ENCODE data around the gene LIME1.
A peak's percentile ranks its signal among the peaks of the same experiment; 100 is the strongest.

The LIME1 gene

GRCh38 chr20:63733579-63734081 lies 2.8 kb upstream of the LIME1 start:
- no peak for DNase-seq (ENCODE audit: low read depth)
- no peak for TF ChIP-seq CTCF (conservative IDR thresholded peaks at IDR 0.05; ENCODE audit: low read depth, low read length)
- H3K4me3 ChIP-seq (ENCODE audit: low read length), result no peak overlapping the region

- DNase-seq (ENCODE audit: low read depth), result no peak
- H3K4me3 ChIP-seq (ENCODE audit: low read length), result no peak overlapping the region
- no peak for TF ChIP-seq CTCF (conservative IDR thresholded peaks at IDR 0.05; ENCODE audit: low read depth, low read length)
Observed at GRCh38 chr20:63734111-63734945, 2.1 kb upstream of the LIME1 start.

- H3K4me3 ChIP-seq (ENCODE audit: low read length), result no peak overlapping the region
- TF ChIP-seq CTCF (conservative IDR thresholded peaks at IDR 0.05; ENCODE audit: low read depth, low read length), result no peak
- no peak for DNase-seq (ENCODE audit: low read depth)
Observed at GRCh38 chr20:63734946-63735858, 1.3 kb upstream of the LIME1 start.

- DNase-seq (ENCODE audit: low read depth), result no peak
- TF ChIP-seq CTCF (conservative IDR thresholded peaks at IDR 0.05; ENCODE audit: low read depth, low read length), result no peak
- H3K4me3 ChIP-seq (ENCODE audit: low read length), result no peak overlapping the region
Observed at GRCh38 chr20:63736893-63737694, 630 bp downstream of the LIME1 start.

GRCh38 chr20:63737695-63737944 lies 1.2 kb downstream of the LIME1 start:
- no peak for DNase-seq (ENCODE audit: low read depth)
- peak overlapping the region; percentile 24 for H3K4me3 ChIP-seq (ENCODE audit: low read length)
- no peak for TF ChIP-seq CTCF (conservative IDR thresholded peaks at IDR 0.05; ENCODE audit: low read depth, low read length)

GRCh38 chr20:63737945-63738686 lies 1.7 kb downstream of the LIME1 start:
- TF ChIP-seq CTCF (conservative IDR thresholded peaks at IDR 0.05; ENCODE audit: low read depth, low read length), result no peak
- peak overlapping the region; percentile 24 for H3K4me3 ChIP-seq (ENCODE audit: low read length)
- no peak for DNase-seq (ENCODE audit: low read depth)
